Activated naive CD8-positive, alpha-beta T cell treated with anti-CD3 and anti-CD28 coated beads, Interleukin-2, amount 50 U/mL, for 24 hours (primary cell): ENCODE results near the gene SRRM4.

Experiments used
- ATAC-seq: fragments of 150-1000 bp; cut with Tn5 transposase; one replicate; pipeline ENCODE4 v1.10.0; 2021
- DNase-seq: peaks from one replicate; pipeline ENCODE4 v3.0.0; 2021
- H3K27ac Mint-ChIP-seq: one replicate; pipeline ENCODE4 v1.8.0; 2021; ENCODE audit warnings: mild to moderate bottlenecking, mixed read lengths
- H3K27me3 Mint-ChIP-seq: one replicate; pipeline ENCODE4 v1.8.0; 2021; ENCODE audit warnings: mixed read lengths
- H3K36me3 Mint-ChIP-seq: one replicate; pipeline ENCODE4 v1.8.0; 2021; ENCODE audit warnings: low read depth, mixed read lengths
- H3K4me1 Mint-ChIP-seq: one replicate; pipeline ENCODE4 v1.8.0; 2021; ENCODE audit warnings: mixed read lengths
- H3K4me3 Mint-ChIP-seq: one replicate; pipeline ENCODE4 v1.8.0; 2021; ENCODE audit warnings: mild to moderate bottlenecking, moderate library complexity, mixed read lengths
- H3K9me3 Mint-ChIP-seq: one replicate; pipeline ENCODE4 v1.8.0; 2021; ENCODE audit warnings: mixed read lengths

Gene SRRM4, protein sequence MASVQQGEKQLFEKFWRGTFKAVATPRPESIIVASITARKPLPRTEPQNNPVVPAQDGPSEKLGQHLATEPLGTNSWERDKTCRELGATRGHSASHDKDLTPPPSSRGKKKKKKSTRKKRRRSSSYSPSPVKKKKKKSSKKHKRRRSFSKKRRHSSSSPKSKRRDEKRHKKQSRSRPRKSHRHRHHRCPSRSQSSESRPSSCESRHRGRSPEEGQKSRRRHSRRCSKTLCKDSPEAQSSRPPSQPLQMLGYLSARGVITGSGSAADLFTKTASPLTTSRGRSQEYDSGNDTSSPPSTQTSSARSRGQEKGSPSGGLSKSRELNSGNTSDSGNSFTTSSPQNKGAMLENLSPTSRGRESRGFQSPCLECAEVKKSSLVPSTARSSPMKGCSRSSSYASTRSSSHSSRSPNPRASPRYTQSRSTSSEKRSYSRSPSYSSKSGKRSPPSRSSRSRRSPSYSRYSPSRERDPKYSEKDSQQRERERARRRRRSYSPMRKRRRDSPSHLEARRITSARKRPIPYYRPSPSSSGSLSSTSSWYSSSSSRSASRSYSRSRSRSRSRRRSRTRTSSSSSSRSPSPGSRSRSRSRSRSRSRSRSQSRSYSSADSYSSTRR

GRCh38 chr12:118981285-118982211, at the start of gene SRRM4:
Gene SRRM4 (plus strand): TSS chr12:118981541. CDS start chr12:118981883, 342 bp downstream.
- Mint-ChIP-seq H3K4me3 (no peak within 1 kb of the TSS), H3K27ac (no peak within 1 kb of the TSS), H3K9me3 (no peaks in the 10 kb centered on the region), H3K36me3 (no peaks in the 10 kb centered on the region), H3K4me1 (no peaks in the 10 kb centered on the region), H3K27me3 (peaks cover 33% of the 10 kb centered on the region)
- ATAC-seq (no peak), DNase-seq (peak; percentile 3)

DNA sequence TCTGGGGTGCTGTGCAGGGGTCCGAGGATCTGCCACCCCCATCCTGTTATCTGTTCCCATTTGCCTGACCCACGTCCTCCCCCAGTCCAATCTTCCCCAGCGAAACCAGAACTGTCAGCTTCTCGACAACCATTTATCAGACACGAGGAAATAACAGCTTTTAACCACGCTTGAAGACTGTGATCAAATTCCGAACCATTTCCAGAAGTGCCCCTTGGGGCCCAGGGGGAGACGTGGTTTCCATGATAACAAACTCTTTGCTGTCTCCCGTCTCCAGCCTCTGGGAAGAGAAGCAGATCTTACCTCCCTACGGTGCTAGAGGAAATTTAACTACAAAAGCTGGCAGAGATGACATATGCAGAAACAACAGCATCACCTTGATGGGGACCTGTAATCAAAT, 35.1 kb upstream of the SRRM4 start:
- DNase-seq (no peak), ATAC-seq (no peak)
- no peaks in the 10 kb centered on the region for H3K36me3 Mint-ChIP-seq
- H3K4me3 Mint-ChIP-seq: no peak overlapping the region
- no peaks in the 10 kb centered on the region for H3K4me1 Mint-ChIP-seq
- H3K9me3 Mint-ChIP-seq: no peaks in the 10 kb centered on the region
- H3K27me3 Mint-ChIP-seq: peaks cover 2% of the 10 kb centered on the region
- H3K27ac Mint-ChIP-seq: no peak overlapping the region

- DNase-seq (no peak), ATAC-seq (no peak)
- H3K4me3 Mint-ChIP-seq: no peak overlapping the region
- no peaks in the 10 kb centered on the region for H3K4me1 Mint-ChIP-seq
- H3K27me3 Mint-ChIP-seq: no peaks in the 10 kb centered on the region
- H3K36me3 Mint-ChIP-seq: no peaks in the 10 kb centered on the region
- H3K9me3 Mint-ChIP-seq: peaks cover 12% of the 10 kb centered on the region
- H3K27ac Mint-ChIP-seq: no peak overlapping the region
These were observed 22.8 kb upstream of the SRRM4 start for GRCh38 chr12:118958520-118958919.

GRCh38 chr12:118959348-118959747, 22.0 kb upstream of the SRRM4 start:
- Mint-ChIP-seq H3K36me3 (no peaks in the 10 kb centered on the region), H3K9me3 (peaks cover 12% of the 10 kb centered on the region), H3K4me3 (no peak overlapping the region), H3K4me1 (no peaks in the 10 kb centered on the region), H3K27ac (no peak overlapping the region), H3K27me3 (no peaks in the 10 kb centered on the region)
- DNase-seq (no peak), ATAC-seq (no peak)

DNA sequence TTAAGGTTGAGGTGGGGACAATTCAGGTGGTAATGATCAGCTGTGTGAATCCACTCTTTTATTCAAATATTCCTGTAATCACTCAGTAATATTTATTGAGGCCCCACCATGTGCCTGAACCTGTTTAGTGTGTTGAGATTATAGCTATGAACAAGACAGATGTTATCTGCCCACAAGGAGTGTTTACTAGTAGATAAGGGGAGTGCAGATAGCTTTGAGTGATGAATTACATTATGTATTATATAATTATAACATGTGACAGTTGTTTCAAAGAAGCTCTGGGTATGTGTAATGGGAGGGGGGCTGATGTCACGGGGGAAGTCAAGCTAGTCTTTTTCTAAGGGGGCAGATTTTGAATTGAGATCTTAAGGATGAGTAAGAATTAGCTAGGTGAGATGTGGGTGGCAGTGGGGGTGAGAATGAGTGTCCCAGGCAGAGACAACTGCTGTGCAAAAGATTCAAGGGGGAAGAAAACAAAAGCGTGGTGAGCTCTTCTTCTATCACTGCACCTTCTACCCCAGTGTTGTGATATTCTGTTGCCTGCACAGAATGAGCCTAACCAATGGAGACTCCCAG, 21.3 kb upstream of the SRRM4 start:
- no peaks in the 10 kb centered on the region for H3K4me1 Mint-ChIP-seq
- no peaks in the 10 kb centered on the region for H3K36me3 Mint-ChIP-seq
- ATAC-seq (no peak), DNase-seq (no peak)
- H3K4me3 Mint-ChIP-seq: no peak overlapping the region
- no peaks in the 10 kb centered on the region for H3K27me3 Mint-ChIP-seq
- H3K27ac Mint-ChIP-seq: no peak overlapping the region
- H3K9me3 Mint-ChIP-seq: peaks cover 9% of the 10 kb centered on the region

GRCh38 chr12:118960865-118961264, 20.5 kb upstream of the SRRM4 start:
- Mint-ChIP-seq H3K9me3 (peaks cover 4% of the 10 kb centered on the region), H3K27me3 (no peaks in the 10 kb centered on the region), H3K4me3 (no peak overlapping the region), H3K4me1 (no peaks in the 10 kb centered on the region), H3K36me3 (no peaks in the 10 kb centered on the region), H3K27ac (no peak overlapping the region)
- DNase-seq (no peak), ATAC-seq (no peak)

DNA sequence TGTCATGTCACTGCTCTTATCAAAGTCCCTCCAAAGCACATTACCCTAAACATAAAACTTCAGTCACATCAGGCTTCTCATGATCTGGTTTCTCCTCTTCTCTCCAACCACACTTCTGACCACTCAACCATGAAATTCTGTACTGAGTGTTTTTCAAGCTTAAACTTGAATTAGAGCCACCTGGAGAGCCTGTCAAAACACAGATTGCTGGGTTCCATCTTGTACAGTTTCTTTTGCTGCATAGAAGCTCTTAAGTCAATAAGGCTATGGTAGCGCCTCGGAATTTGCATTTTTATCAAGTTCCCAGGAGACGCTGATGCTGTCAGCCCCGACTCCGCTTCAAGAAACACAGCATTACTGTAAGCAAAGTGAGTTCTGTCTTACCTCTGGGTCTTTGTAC, 16.4 kb upstream of the SRRM4 start:
- ATAC-seq: no peak
- H3K27me3 Mint-ChIP-seq: no peaks in the 10 kb centered on the region
- H3K9me3 Mint-ChIP-seq: peaks cover 8% of the 10 kb centered on the region
- H3K4me3 Mint-ChIP-seq: no peak overlapping the region
- DNase-seq: no peak
- no peaks in the 10 kb centered on the region for H3K4me1 Mint-ChIP-seq
- H3K36me3 Mint-ChIP-seq: no peaks in the 10 kb centered on the region
- no peak overlapping the region for H3K27ac Mint-ChIP-seq

- Mint-ChIP-seq H3K27ac (no peak overlapping the region), H3K4me3 (no peak overlapping the region), H3K4me1 (no peaks in the 10 kb centered on the region), H3K27me3 (peaks cover 2% of the 10 kb centered on the region), H3K36me3 (no peaks in the 10 kb centered on the region), H3K9me3 (peaks cover 4% of the 10 kb centered on the region)
- ATAC-seq (no peak), DNase-seq (no peak)
These were observed 10.5 kb upstream of the SRRM4 start for GRCh38 chr12:118970856-118971255.

DNA sequence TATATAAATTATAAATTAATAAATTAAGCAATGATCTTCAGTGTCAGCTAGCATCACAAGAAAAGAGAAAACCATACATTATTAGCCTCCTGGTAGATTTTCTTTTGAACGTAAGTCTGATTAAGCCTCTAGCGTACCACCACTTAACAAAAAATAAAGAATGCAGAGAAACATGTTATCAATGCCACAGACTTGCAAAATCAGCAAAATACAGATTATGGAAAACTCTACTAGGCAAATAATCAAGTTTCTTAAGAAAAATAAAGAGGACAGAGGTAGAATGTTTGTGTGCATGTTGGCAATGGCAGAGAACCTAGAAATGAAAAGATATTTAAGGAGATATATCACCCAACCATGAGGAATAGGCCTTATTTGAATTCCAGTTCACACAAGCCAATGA, 8.4 kb upstream of the SRRM4 start:
- H3K4me3 Mint-ChIP-seq: no peak overlapping the region
- no peaks in the 10 kb centered on the region for H3K36me3 Mint-ChIP-seq
- peaks cover 4% of the 10 kb centered on the region for H3K9me3 Mint-ChIP-seq
- DNase-seq (no peak), ATAC-seq (no peak)
- peaks cover 2% of the 10 kb centered on the region for H3K27me3 Mint-ChIP-seq
- no peaks in the 10 kb centered on the region for H3K4me1 Mint-ChIP-seq
- H3K27ac Mint-ChIP-seq: no peak overlapping the region

GRCh38 chr12:118979763-118980406, 1.5 kb upstream of the SRRM4 start:
- Mint-ChIP-seq H3K9me3 (no peaks in the 10 kb centered on the region), H3K27me3 (peaks cover 29% of the 10 kb centered on the region), H3K36me3 (no peaks in the 10 kb centered on the region), H3K4me1 (no peaks in the 10 kb centered on the region), H3K27ac (no peak overlapping the region), H3K4me3 (no peak overlapping the region)
- peak; percentile 20 for DNase-seq
- no peak for ATAC-seq

DNA sequence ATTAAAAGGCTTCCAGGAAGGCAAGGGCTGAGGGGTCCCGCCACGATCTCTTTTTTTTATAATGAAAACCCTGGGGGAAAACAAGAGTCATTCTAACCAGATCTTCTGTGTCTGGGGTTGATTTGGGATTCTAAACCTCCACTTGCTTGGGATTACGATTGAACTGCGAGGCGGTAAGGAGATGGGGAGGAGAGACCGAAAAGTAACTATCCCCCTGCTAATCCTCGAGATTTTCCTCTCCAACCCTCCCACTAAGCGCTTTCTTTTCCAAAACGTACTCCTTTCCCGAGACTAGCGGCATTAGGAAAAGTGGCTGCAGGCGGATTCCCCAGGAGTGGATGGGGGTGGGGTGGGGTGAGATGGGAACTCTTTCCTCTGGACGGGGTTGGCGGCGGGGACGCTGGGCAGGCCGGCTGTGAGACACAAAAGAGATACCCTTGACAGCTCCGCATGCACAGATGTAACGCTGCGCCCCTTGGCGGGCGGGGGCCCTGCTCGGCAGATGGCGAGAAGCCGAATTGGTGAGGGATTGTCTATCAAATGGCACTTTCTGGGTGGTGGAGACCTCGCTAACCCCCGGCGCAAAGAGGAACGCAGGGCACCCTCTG, 830 bp upstream of the SRRM4 start:
- Mint-ChIP-seq H3K27ac (no peak overlapping the region), H3K4me1 (no peaks in the 10 kb centered on the region), H3K27me3 (peaks cover 29% of the 10 kb centered on the region), H3K4me3 (no peak overlapping the region), H3K36me3 (no peaks in the 10 kb centered on the region), H3K9me3 (no peaks in the 10 kb centered on the region)
- no peak for ATAC-seq
- no peak for DNase-seq

DNA sequence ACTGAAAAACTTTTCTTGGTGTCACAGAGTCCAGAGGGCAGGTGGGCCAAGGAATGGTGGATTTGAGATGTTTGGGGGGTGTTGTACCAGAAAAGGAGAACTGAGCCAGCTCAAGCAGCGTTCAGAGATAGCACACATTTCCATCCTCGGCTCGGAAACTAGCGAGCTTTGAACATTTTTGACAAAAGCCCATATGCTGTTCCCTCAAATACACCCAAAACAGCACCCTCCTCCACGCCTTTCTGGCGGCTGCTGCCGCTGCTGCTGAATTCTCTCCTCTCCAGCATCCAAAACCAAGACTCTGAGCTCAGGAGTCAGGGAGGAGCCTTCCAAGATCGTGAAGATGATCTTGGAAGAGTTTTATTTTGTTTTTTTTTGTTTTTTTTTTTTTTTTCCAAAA, 961 bp downstream of the SRRM4 start:
- Mint-ChIP-seq H3K36me3 (no peaks in the 10 kb centered on the region), H3K4me3 (no peak overlapping the region), H3K4me1 (no peaks in the 10 kb centered on the region), H3K27ac (no peak overlapping the region), H3K27me3 (peaks cover 33% of the 10 kb centered on the region), H3K9me3 (no peaks in the 10 kb centered on the region)
- DNase-seq: no peak
- no peak for ATAC-seq

- H3K4me1 Mint-ChIP-seq: no peaks in the 10 kb centered on the region
These were observed 1.8 kb downstream of the SRRM4 start for GRCh38 chr12:118982984-118983761.

More at GRCh38 chr12:118982984-118983761, 1.8 kb downstream of the SRRM4 start:
- H3K36me3 Mint-ChIP-seq: no peaks in the 10 kb centered on the region
- peaks cover 33% of the 10 kb centered on the region for H3K27me3 Mint-ChIP-seq
- ATAC-seq (no peak), DNase-seq (no peak)
- H3K27ac Mint-ChIP-seq: no peak overlapping the region
- H3K9me3 Mint-ChIP-seq: no peaks in the 10 kb centered on the region
- no peak overlapping the region for H3K4me3 Mint-ChIP-seq
